GM19023 (cell line): Measurements from ENCODE around the gene GPR63.

ENCODE experiments used
- ATAC-seq: cut with Tn5 transposase; IDR thresholded peaks from one replicate; pipeline ENCODE4 v1.9.1; 2021; ENCODE audit warnings: mild to moderate bottlenecking, moderate library complexity; ENCODE audit not compliant: unreplicated experiment

Gene GPR63

GRCh38 chr6:96823743-96824142, 13.5 kb downstream of the GPR63 start:
- ATAC-seq: no peak

GRCh38 chr6:96821034-96821433, 16.2 kb downstream of the GPR63 start:
- no peak for ATAC-seq

- ATAC-seq: no peak
These were observed 20.9 kb downstream of the GPR63 start for GRCh38 chr6:96816301-96816817.

- no peak for ATAC-seq
These were observed 22.7 kb downstream of the GPR63 start for GRCh38 chr6:96814625-96815024.

- ATAC-seq: no peak
These were observed 25.1 kb downstream of the GPR63 start for GRCh38 chr6:96812077-96812703.

- no peak for ATAC-seq
These were observed 25.6 kb downstream of the GPR63 start for GRCh38 chr6:96811670-96812069.

GRCh38 chr6:96811136-96811535, 26.1 kb downstream of the GPR63 start:
- no peak for ATAC-seq

GRCh38 chr6:96809119-96809518, 28.2 kb downstream of the GPR63 start:
- no peak for ATAC-seq

- no peak for ATAC-seq
These were observed 34.2 kb downstream of the GPR63 start for GRCh38 chr6:96803106-96803481.

- ATAC-seq: no peak
These were observed 41.8 kb downstream of the GPR63 start for GRCh38 chr6:96795481-96795880.

GRCh38 chr6:96794980-96795379, 42.3 kb downstream of the GPR63 start:
- ATAC-seq: no peak

GRCh38 chr6:96792561-96793190, 44.6 kb downstream of the GPR63 start:
- no peak for ATAC-seq

- ATAC-seq: no peak
These were observed 47.4 kb downstream of the GPR63 start for GRCh38 chr6:96789871-96790270.

- no peak for ATAC-seq
These were observed 49.3 kb downstream of the GPR63 start for GRCh38 chr6:96787846-96788580.

- ATAC-seq: no peak
These were observed 50.9 kb downstream of the GPR63 start for GRCh38 chr6:96786336-96786735.

- no peak for ATAC-seq
These were observed 52.6 kb downstream of the GPR63 start for GRCh38 chr6:96784650-96785049.

- ATAC-seq: no peak
These were observed 54.0 kb downstream of the GPR63 start for GRCh38 chr6:96783307-96783706.

- no peak for ATAC-seq
These were observed 55.7 kb downstream of the GPR63 start for GRCh38 chr6:96781557-96781956.

GRCh38 chr6:96777113-96777512, 60.2 kb downstream of the GPR63 start:
- ATAC-seq: no peak

GRCh38 chr6:96775727-96776400, 61.4 kb downstream of the GPR63 start:
- no peak for ATAC-seq

GRCh38 chr6:96766769-96767168, 70.5 kb downstream of the GPR63 start:
- ATAC-seq: no peak
